Myometrial cell (primary cell): ENCODE measurements around the gene TUSC2. TPM values are rescaled to one million over a fixed set of nuclear protein-coding genes. Genes with fewer than 3 reads are reported as not detected.

Source experiments
- total RNA-seq: library from RNA; depleted of rRNA; stranded (reverse); fragments of >200 nt; gene quantifications from 2 replicates; pipeline ENCODE4 v1.2.3, GENCODE V29; 2015

Gene TUSC2
- total RNA-seq, result 15.0 and 29.4 TPM in 2 replicates

GRCh38 chr3:50327943-50328691 lies at the start of gene TUSC2:
Gene TUSC2, minus strand, starts transcription at chr3:50328223. Its CDS starts 124 bp downstream, at chr3:50328099.

GRCh38 chr3:50358911-50359759 lies 31.1 kb upstream of the TUSC2 start, which contains the start of gene TMEM115:
Gene TMEM115, minus strand, starts transcription at chr3:50359521. Its CDS starts 458 bp downstream, at chr3:50359063.

GRCh38 chr3:50350527-50351322 lies 22.7 kb upstream of the TUSC2 start, which contains the start of the genes CYB561D2 and NPRL2:
Gene CYB561D2, plus strand, starts transcription at chr3:50350862. Its CDS starts 572 bp downstream, at chr3:50351434.
Gene NPRL2, minus strand, starts transcription at chr3:50350775. Its CDS starts 123 bp downstream, at chr3:50350652.

GRCh38 chr3:50345586-50346234 lies 17.7 kb upstream of the TUSC2 start, which contains the start of gene ZMYND10:
Gene ZMYND10, minus strand, starts transcription at chr3:50345732. Its CDS starts 153 bp downstream, at chr3:50345579.

GRCh38 chr3:50340448-50341329 lies 12.7 kb upstream of the TUSC2 start, which contains the start of gene RASSF1:
Gene RASSF1, minus strand, starts transcription at chr3:50340836. Its CDS starts 31 bp downstream, at chr3:50340805.

GRCh38 chr3:50322386-50323091 lies 5.5 kb downstream of the TUSC2 start, which contains the start of gene HYAL2:
Gene HYAL2, minus strand, starts transcription at chr3:50322745. Its CDS starts 2,256 bp downstream, at chr3:50320489.

GRCh38 chr3:50303013-50303815 lies 24.8 kb downstream of the TUSC2 start, which contains the start of gene HYAL1:
Gene HYAL1, minus strand, starts transcription at chr3:50303574. Its CDS starts 618 bp downstream, at chr3:50302956.

GRCh38 chr3:50298836-50299637 lies 29.0 kb downstream of the TUSC2 start, which contains the start of the genes HYAL3 and NAA80:
Gene HYAL3, minus strand, starts transcription at chr3:50299405. Its CDS starts 3,803 bp downstream, at chr3:50295602.
Gene NAA80, minus strand, starts transcription at chr3:50299405. Its CDS starts 1,942 bp downstream, at chr3:50297463.

GRCh38 chr3:50292159-50293078 lies 35.6 kb downstream of the TUSC2 start, which contains the start of gene IFRD2:
Gene IFRD2, minus strand, starts transcription at chr3:50292429. Its CDS starts 155 bp downstream, at chr3:50292274.

GRCh38 chr3:50278880-50279224 lies 49.2 kb downstream of the TUSC2 start, which contains the start of gene LSMEM2:
Gene LSMEM2, plus strand, starts transcription at chr3:50279087. Its CDS starts 27 bp downstream, at chr3:50279114.

Other genes starting within 250 kb of the TUSC2 start
- 61.3 and 61.4 TPM in 2 replicates for gene RBM5, start 239.3 kb downstream of the TUSC2 start, total RNA-seq
- gene SEMA3F, start 172.9 kb downstream of the TUSC2 start, total RNA-seq, result 5.2 and 7.8 TPM in 2 replicates
- gene GNAT1, start 136.6 kb downstream of the TUSC2 start, total RNA-seq, result not detected in 2 replicates
- gene SLC38A3, start 123.0 kb downstream of the TUSC2 start, total RNA-seq, result not detected in 2 replicates
- 356 and 418 TPM in 2 replicates for gene GNAI2, start 92.0 kb downstream of the TUSC2 start, total RNA-seq
- gene SEMA3B, start 59.1 kb downstream of the TUSC2 start, total RNA-seq, result 19.0 and 23.0 TPM in 2 replicates
- gene LSMEM2, start 49.1 kb downstream of the TUSC2 start, total RNA-seq, result not detected in 2 replicates
- gene IFRD2, start 35.8 kb downstream of the TUSC2 start, total RNA-seq, result 80.1 and 95.3 TPM in 2 replicates
- 3.7 and 10.7 TPM in 2 replicates for gene HYAL3, start 28.8 kb downstream of the TUSC2 start, total RNA-seq
- gene NAA80, start 28.8 kb downstream of the TUSC2 start, total RNA-seq, result 16.8 and 18.2 TPM in 2 replicates
- 1.7 and 2.8 TPM in 2 replicates for gene HYAL1, start 24.6 kb downstream of the TUSC2 start, total RNA-seq
- 74.7 and 83.3 TPM in 2 replicates for gene HYAL2, start 5.5 kb downstream of the TUSC2 start, total RNA-seq
- 37.2 and 39.0 TPM in 2 replicates for gene RASSF1, start 12.6 kb upstream of the TUSC2 start, total RNA-seq
- gene ZMYND10, start 17.5 kb upstream of the TUSC2 start, total RNA-seq, result 1.7 and 3.0 TPM in 2 replicates
- gene NPRL2, start 22.6 kb upstream of the TUSC2 start, total RNA-seq, result 23.2 and 31.7 TPM in 2 replicates
- 29.6 and 41.5 TPM in 2 replicates for gene CYB561D2, start 22.6 kb upstream of the TUSC2 start, total RNA-seq
- gene TMEM115, start 31.3 kb upstream of the TUSC2 start, total RNA-seq, result 61.1 and 71.2 TPM in 2 replicates
- gene CACNA2D2, start 175.4 kb upstream of the TUSC2 start, total RNA-seq, result 0.18 TPM in 1 of 2 replicates, not detected in the other
- gene C3orf18, start 239.5 kb upstream of the TUSC2 start, total RNA-seq, result 10.7 and 17.2 TPM in 2 replicates
- gene HEMK1, start 241.3 kb upstream of the TUSC2 start, total RNA-seq, result 24.8 and 25.9 TPM in 2 replicates